GM12874 (cell line): ENCODE measurements around the gene FAM107A.

Experiments used
- CTCF ChIP-seq: IDR thresholded peaks from 2 replicates; pipeline ENCODE4 v1.5.1; 2011; ENCODE audit warnings: low read depth, mild to moderate bottlenecking, control low read depth, low read length, moderate library complexity; ENCODE audit not compliant: insufficient read depth

Gene FAM107A

DNA sequence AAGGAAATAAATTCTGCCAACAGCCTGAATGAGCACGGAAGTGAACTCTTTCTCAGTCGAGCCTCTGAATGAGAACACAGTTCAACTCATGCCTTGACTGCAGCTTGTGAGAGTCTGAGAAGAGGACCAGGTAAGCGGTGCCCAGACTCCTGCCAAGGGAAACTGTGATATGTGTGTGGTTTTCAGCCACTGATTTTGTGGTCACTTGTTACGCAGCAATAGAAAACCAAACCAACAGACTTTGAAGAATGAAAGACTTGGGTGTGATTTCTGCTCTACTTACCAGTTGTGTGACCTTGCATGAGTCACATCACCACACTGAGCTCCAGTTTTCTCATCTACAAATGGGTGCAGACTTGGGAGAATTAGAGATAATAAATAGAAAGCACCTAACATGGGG lies 30.6 kb upstream of the FAM107A start:
- TF ChIP-seq CTCF: no peak

DNA sequence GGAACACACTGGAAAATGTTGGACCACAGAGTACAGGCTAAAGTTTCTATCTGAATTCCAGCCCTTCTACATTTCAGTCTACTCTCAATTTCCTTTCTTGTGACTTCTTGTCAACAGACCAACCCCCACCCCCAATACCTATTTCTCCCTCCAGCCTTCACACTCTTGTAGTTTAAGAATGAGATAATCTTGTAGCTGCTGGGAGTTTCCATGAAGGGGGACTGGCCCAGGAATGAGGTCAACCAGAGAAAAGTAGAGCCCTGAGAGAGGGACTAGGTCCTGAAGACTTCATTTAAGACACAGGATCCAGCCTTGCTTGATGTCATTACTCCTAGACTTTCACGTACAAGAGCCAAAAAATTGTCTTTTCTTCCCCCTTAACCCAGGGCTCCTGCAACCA lies 29.5 kb upstream of the FAM107A start:
- no peak for TF ChIP-seq CTCF

- no peak for TF ChIP-seq CTCF
Measured at GRCh38 chr3:58604031-58604430, 26.8 kb upstream of the FAM107A start.

- TF ChIP-seq CTCF: no peak
Measured at GRCh38 chr3:58603606-58604005, 26.4 kb upstream of the FAM107A start.

DNA sequence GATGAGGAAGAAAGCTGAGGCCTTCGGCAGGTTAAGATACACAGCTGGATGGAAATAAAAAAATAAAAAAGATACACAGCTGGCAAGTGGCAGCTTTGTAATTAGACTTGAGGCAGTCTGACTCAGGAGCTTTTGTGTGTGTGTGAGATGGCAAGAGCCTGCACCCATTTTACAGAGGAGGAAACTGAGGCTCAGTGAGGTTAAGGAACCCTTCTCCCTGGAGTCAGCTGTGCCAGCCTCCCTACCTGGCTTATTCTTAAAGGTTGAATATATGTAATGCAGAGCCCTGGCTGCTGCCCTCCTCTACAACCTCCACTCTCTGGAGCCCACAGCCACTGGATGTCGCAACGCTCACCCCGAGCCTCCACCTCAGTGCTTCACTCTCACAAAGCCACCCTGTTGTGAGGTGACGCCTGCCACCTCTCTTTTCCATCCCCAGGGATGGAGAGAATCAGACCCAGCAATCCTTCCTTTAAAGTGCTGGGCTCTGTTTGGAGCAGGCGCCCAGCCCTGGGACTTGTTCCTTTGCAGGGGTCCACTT lies 20.6 kb upstream of the FAM107A start:
- TF ChIP-seq CTCF: no peak

DNA sequence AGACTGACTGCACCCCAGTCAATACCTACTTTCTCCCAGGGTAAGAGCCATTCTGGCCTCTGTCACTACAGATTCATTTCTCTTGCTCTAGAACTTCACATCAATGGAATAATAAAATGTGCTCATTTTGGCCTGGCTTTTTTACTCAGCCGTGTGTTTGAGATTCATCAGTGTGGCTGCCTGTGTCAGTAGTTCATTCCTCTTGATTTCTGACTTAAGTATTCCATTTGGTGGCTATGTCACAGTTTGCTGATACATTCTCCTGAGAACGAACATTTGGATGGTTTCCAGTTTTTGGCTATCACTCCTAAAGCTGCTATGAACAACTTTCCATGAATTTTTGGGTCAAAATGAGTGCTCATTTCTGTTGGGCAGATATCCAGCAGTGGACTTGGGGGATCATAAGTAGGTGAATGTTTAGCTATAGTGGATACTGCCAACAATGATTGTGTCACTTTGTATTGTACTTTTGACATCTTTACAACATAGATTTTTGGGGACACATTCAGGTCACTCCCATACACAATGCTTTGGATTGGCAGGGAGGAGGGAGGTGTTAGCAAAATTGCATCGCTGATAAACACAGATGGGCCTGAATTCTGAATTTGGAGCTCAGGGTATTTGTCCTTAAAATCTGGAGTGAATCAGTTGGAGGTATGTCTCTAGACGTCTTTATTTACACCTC lies 19.8 kb upstream of the FAM107A start:
- no peak for TF ChIP-seq CTCF

- TF ChIP-seq CTCF: no peak
Measured at GRCh38 chr3:58594117-58594516, 16.9 kb upstream of the FAM107A start.
